GM08714 (cell line): ENCODE data around the gene UPP1.
A peak's percentile ranks its signal among the peaks of the same experiment; 100 is the strongest.

Experiments
- H3K4me3 ChIP-seq: fragments of 200-500 bp; sonication (Bioruptor generic); 2 replicates; pipeline ENCODE4 v1.5.1; 2014; ENCODE audit warnings: mild to moderate bottlenecking, low read length, inconsistent platforms
- ZNF274 ChIP-seq: IDR thresholded peaks from 2 replicates; pipeline ENCODE4 v1.6.1; 2012; ENCODE audit warnings: mild to moderate bottlenecking, low read depth, low read length

The UPP1 gene

DNA sequence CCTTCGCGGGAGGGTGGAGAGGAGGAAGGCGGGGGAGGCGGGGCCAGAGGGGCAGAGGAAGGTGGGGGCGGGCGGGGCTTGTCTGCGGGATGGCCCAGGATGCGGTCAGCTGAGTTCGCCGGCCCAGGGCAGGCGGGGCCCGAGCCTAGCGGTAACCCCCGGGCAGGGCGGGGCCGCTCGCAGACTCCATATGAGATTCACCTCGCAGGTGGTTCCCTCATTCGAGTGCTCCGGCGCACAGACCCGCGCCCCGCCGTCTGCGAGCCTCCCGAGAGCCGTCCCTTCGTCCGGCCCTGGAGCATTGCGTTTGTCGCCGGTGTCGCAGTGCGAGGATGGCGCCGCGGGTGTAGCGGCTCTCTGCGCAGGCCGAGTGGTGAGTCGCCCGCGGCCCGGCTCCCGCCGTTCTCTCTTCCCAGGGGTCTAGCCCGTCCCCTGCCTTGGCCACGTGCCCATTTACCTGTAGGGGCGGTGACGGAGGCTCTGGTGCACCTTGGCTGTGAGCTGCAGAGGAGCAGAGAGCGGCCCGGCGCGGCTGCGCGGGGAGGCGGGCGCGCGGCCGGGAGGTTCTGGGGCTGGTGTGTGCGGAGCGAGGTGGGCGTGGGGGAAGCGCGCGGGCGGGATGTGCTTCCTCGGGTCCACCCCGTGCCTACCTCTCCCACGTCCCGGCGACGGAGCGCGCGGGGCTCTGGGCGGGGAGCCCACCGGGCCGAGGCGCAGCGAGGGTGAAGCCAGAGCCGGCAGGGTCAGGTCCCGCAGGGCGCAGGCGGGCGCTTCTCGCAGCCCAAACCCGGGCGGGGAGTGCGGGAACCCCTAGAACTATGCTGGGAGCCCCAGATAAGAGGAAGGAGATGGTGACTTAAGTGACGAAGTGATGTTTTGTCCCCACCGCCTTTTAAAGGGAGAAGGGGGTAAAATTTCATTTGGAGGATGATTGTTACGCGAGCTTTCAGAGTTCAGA lies at the start of gene UPP1:
UPP1 (plus strand) TSS at position 220 of the 958 bp plus-strand sequence. CDS start 5,519 bp downstream, outside the sequence.
- no peak for TF ChIP-seq ZNF274
- H3K4me3 ChIP-seq = peak within 1 kb of the TSS; percentile 90

DNA sequence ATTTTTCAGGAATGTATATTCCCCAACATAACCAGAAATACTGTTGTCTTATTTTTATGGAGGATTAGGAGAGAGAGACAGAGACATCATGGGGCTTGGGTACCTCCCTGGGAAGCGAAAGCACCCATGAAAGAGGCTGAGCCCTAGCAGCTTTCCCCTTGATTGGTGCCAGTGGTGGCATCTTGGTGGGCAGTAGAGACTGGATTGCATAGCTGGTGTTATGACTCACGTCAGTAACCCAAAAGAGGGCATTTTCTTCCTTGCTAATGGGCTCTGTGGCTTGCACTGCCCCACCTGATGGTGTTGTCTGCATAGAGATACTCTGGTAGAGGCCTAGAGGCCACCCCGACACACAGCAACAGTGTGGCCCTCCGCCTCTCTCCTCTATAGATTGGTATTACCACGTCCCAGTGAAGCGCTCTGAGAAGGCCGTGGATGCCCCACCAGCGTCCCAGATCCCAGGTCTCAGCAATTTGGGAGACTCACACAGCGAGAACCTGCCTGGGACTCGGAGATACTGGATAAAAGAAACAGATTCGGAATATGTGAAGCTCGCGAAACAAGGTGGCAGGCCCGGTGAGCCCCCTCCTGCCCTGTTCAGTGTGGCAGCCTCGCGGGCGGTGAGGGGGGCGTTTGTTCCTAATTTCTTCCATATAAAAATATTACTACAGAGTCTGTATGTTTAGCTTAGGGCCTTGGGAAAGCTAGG lies 48.0 kb upstream of the UPP1 start:
- H3K4me3 ChIP-seq = no peak overlapping the region
- no peak for TF ChIP-seq ZNF274

DNA sequence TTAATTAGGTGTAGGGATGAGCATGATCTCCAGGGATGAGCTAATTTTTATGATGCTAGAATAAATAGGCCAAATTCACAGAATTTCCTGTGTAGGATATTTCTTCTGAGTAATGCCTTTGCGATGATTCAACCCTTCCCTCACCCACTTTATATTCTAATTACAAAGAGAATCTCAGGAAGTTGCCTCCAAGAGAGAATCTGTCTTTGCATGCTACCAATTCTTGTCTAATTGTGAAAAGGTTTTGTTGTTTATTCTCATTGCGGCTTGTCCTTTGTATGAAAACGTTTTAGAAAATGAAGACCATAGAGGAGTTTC lies 47.5 kb upstream of the UPP1 start:
- TF ChIP-seq ZNF274 = no peak
- H3K4me3 ChIP-seq = no peak overlapping the region

DNA sequence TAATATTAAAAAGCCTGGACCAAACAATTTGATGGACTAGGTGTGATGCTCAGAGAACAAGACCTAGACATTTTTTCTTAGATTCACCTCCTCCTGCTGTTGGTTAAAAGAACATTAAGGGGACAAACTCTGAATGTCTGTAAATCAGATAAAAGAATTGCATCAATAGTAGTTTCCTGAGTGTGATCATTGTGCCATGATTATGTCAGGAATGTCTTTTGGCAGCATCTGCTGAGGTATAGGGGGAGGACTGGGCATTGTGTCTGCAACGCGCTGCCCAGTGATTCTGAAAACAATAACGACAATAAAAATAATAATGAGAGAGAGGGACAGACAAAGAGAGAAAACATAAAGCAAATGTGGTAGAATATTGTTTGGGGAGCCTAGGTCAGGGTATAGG lies 46.8 kb upstream of the UPP1 start:
- no peak for TF ChIP-seq ZNF274
- H3K4me3 ChIP-seq = no peak overlapping the region

DNA sequence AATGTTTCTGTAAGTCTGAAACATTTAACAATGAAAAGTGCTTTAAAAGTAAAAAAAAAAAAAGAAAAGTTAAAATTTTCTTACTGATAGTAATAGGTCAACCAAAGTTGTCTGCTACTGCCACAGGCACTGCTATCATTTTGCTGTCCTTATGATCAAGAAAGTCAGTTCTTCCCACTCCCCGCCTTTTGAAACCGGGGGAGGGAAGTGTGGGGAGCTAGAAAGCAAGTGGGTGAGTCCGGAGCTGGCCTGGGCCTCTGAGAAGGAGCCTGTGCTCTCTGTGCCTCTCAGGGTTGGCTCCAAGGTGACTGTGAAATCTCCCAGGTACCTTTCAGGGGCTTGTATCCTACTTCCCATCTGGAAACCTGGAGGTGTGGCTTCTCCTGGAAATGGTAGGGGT lies 46.4 kb upstream of the UPP1 start:
- TF ChIP-seq ZNF274 = no peak
- H3K4me3 ChIP-seq = no peak overlapping the region

DNA sequence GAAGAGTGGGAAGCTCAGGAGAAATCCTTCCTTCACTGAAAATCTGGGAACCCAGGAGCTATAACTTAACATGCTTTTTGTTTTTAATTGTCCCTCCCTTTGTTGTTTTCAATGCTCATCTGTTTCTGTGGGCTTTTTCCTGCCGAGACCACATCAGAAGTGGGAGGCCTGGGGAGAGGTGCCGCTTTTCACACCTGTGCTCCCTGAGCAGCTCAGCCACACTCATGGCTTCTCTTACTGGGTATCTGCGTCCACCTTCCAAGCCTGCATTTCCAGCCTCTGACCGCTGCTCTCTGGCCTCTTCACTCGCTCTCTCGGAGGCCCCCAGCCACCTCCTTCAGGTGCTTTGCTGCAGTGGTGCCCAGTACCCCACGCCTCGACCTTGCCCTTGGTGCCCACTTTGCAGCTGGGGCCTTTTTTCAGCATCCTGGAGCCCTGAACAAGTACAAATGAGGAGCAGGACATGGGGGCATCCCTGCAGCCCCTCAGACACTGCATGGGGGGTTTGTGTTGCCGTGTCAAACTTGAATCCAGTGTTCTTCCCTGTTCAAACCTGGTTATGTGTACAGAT lies 43.8 kb upstream of the UPP1 start:
- no peak for TF ChIP-seq ZNF274
- H3K4me3 ChIP-seq = no peak overlapping the region

DNA sequence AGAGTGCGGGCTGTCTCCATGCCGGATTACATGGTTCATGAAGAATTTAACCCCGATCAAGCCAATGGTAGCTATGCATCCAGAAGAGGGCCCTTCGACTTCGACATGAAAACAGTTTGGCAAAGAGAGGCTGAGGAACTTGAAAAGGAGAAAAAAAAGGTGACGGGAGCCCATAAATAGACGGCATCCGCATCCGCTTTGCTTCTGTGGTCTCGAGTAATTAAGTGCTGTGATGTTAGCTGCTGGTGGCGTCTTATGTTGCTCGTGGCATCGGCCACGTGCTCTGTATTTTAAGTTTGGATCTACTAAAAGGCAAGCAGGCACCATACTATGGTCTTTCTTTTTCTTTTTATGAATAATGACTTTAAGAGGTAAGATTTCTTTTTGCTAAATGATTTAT lies 42.6 kb upstream of the UPP1 start:
- no peak for TF ChIP-seq ZNF274
- H3K4me3 ChIP-seq = no peak overlapping the region

DNA sequence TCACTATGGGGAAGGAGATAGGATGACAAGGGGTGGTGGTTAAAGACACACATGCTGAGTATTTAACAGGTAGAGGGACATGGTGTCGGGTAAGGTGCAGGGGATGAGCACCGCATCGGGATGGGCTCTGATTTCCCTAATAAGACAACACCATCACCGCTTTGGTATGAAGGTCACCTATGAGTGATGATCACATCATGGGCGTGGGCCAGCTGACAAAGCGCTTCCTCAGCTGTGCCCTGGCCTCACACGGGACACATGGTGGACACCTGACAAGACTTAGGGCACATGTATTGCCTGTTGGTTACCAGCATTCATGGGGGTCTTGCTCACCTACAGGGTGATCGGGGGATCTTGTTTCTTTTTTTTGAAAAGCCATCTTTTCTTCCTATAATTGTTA lies 41.0 kb upstream of the UPP1 start:
- H3K4me3 ChIP-seq = no peak overlapping the region
- TF ChIP-seq ZNF274 = no peak

DNA sequence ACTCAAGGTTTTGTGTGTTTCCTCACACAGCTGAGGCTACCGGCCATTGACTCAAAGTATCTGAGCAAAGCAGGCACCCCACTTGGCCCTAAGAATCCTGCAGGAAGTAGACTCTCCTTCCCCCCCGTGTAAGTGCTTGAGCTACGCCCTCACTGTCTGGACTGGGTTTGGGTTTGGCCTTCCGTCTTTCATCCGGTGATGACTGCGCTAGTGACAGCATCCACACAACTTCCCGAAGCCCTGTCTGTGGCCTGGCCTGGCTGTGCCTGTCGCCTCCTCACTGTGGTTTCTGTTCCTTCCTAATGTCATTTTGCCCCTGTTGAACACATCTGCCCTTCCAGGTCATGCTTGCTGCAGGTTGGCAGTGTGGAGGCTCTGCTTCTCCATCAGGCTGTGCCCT lies 39.2 kb upstream of the UPP1 start:
- TF ChIP-seq ZNF274 = no peak
- no peak overlapping the region for H3K4me3 ChIP-seq

DNA sequence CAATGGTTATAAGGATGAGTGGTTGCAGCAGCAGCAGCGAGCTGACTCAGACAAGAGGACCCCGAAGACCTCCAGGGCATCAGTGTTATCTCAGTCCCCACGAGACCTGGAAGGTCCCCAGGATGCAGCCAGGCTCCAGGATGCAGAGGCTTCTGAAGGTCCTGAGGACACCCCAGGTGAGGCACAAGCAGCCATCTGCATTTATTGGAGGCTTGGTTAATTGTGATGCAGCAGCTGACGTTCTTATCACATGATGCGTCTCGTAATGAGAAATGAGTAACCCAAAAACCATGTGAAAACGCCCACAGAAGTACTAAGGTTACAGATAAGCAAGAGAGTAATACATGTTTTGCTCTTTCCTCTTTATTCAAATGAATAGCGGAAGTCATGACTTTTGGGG lies 36.3 kb upstream of the UPP1 start:
- TF ChIP-seq ZNF274 = no peak
- no peak overlapping the region for H3K4me3 ChIP-seq

DNA sequence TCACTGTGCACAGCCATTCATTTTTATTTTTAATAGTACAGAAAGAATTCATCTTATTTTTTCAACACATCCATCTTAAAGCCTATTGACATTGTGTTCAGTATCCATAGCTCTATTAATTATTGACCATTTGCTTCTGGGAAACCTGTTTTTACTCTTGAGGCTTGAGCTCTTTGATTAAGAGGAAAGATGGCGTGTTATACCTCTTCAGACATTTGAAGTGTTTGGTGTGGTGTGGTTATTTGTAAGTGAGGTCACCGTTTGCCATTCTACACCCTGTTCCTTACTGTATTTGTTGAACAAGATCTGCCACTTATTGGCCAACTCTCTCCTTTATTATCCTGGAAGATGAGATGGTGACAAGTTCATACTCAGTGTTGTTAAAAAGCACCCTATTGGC lies 35.3 kb upstream of the UPP1 start:
- no peak overlapping the region for H3K4me3 ChIP-seq
- TF ChIP-seq ZNF274 = no peak

DNA sequence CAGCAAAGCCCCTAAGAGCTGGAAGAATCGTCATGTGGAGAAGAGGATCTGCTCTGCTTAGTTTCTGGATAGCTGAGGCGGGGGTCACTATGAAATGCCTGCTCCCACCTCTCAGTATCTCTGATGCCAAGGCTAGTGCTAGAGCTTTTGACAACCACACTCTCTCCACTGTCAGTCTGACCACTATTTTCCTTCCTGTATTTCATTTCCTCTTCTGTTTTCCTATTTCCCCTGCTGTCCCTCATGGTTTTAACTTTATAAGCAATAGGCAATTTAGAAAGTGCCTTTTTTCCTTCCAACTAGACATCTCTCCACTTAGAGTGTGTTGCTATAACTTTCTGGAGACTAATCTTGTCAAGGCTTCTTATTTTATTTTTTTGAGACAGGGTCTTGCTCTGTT lies 30.1 kb upstream of the UPP1 start:
- TF ChIP-seq ZNF274 = no peak

DNA sequence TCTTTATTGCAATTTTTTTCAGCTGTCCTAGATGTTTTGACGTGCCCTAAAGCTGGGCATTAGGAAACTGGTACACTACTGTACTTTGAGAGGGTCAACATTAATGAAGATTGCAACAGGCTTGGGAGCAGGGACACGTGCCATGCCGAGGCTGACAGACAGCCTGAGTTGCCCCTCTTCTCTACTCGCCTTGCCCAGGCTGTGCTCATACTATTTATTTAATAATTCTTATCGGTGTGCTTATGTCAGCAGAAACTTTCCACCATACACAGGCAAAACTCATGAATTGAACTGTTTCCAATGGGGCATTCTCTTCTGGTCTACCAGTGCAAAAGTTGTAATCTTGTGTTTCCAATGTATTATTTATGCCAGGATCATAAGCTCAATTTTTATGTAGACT lies 29.4 kb upstream of the UPP1 start:
- H3K4me3 ChIP-seq = no peak overlapping the region
- no peak for TF ChIP-seq ZNF274

More for the DNA sequence above, 30.1 kb upstream of the UPP1 start:
- H3K4me3 ChIP-seq = no peak overlapping the region

DNA sequence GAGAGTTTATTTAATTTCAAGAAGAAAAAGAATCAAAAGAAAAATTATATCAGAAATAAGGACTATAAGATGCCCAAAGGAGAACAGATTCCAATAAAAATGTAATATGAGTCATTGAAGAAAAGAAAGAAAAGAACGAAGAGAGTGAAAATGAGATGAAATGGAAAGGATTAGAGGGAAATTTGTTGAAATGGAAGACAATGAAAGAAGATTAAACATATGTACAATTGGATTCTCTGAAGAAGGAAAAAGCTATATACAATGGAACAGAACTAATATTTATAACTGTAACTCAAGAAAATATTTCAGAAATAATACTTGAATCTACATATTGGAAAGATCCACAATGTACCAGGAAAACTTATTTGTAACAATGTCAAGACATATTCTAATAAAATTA lies 25.1 kb upstream of the UPP1 start:
- no peak overlapping the region for H3K4me3 ChIP-seq
- TF ChIP-seq ZNF274 = no peak

DNA sequence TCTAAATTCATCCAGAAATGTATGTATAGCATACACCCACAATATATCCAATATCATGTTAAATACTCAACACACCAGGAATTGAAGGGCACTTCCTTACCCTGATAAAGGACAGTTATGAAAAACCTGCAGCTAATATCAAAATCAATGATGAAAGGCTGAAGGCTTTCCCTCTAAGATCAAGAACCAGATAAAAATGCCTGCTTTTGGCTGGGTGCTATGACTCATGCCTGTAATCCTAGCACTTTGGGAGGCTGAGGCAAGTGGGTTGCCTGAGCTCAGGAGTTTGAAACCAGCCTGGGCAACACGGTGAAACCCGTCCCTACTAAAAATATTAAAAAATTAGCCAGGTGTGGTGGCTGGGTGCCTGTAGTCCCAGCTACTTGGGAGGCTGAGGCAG lies 21.6 kb upstream of the UPP1 start:
- no peak for TF ChIP-seq ZNF274
- H3K4me3 ChIP-seq = no peak overlapping the region

DNA sequence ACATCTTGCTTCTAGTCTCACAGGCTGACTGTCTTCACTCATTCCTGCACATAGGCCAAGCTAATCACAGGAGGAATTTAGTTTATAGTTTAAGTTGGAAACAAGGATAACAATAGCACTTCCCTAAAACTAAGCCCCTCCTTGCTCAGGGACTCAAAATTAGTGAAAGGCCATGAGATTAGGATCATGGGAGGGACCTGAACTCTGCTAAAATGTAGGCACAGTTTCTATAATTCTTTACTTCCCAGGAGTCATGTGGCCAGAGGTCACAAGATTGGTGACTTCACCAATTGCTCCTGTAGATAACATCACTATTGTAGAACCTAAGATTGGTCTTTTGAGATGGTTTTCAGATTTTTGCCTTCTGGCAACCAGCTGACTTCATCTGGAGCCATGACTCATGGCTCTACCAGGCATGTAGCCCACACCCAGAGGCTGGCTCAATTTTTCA lies 14.8 kb upstream of the UPP1 start:
- TF ChIP-seq ZNF274 = no peak
- no peak overlapping the region for H3K4me3 ChIP-seq
